Stimulated activated CD4-positive, alpha-beta T cell treated with anti-CD3 and anti-CD28 coated beads, Interleukin-1b, Interleukin-23, amount 100 ng/mL, for 24 hours (primary cell): Measurements from ENCODE around the gene ATP4A.

ENCODE experiments used
- DNase-seq, 4 experiments: peaks; one replicate each; pipeline ENCODE4 v3.0.0-alpha.2; 2020; ENCODE audit warnings: low read depth in 4 of 4, low spot score in 1 of 4

ATP4A gene

GRCh38 chr19:35565016-35565856 lies 1.8 kb upstream of the ATP4A start:
- no peak for DNase-seq

GRCh38 chr19:35562776-35563175 lies 682 bp downstream of the ATP4A start:
- no peak for DNase-seq

DNA sequence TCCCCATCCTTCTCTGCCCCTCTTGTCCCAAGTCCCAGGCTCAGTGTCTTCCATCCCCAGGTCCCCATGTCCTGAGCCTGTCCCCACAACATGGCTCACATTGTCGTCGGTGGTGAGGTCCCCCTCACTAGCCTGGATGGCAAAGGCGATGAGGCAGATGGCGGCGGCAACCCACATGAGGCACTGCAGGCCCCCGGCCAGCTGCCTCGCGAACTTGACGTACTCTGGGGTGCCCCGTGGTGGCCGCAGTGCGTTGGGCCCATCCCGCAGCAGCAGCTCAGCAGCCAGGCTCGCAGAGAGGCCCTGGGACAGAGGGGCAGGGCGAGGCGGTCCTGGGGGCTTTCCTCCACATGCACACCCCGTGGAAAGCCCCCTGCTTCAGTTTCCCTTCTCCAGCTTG lies 1.1 kb downstream of the ATP4A start:
- DNase-seq = no peak

GRCh38 chr19:35561436-35561835 lies 2.0 kb downstream of the ATP4A start:
- DNase-seq = no peak

GRCh38 chr19:35560677-35561076 lies 2.8 kb downstream of the ATP4A start:
- DNase-seq = no peak

- DNase-seq = no peak
Measured at GRCh38 chr19:35560271-35560670, 3.2 kb downstream of the ATP4A start.

DNA sequence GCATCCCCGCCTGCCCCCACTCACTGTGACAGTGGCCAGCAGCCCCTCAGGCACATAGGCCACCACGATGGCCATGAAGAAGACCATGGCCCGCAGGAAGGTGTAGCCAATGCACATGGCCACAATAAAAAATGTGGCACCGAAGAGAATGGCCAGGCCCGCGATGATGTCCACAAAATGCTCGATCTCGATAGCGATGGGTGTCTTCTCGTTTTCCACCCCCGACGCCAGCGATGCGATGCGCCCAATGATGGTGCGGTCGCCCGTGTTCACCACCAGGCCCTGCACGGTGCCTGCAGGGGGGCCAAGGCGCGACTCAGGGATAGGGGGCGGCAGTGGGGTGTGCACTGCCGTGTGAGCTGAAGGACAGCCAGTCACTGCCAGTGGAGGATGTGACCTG lies 3.7 kb downstream of the ATP4A start:
- DNase-seq = no peak

DNA sequence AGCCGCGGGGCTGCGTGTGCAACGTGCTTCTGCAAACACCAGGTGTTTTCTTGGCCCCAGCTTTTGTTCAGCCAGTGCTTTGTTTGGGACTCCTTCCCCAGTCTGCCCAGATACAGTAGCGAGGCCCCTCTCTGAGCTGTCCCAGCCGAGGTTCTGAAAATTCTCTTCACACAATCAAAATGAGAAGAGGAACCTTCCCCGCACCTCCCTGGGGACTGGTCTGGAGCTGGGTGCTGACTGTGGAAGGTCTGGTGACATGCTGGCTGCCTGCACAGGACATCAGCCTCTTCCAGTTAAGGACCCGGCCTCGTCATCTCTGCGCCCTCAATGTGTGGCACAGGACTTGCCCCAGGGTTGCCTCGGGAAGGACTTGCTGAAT lies 4.2 kb downstream of the ATP4A start:
- DNase-seq = no peak

- no peak for DNase-seq
Measured at GRCh38 chr19:35558400-35559280, 4.8 kb downstream of the ATP4A start.

DNA sequence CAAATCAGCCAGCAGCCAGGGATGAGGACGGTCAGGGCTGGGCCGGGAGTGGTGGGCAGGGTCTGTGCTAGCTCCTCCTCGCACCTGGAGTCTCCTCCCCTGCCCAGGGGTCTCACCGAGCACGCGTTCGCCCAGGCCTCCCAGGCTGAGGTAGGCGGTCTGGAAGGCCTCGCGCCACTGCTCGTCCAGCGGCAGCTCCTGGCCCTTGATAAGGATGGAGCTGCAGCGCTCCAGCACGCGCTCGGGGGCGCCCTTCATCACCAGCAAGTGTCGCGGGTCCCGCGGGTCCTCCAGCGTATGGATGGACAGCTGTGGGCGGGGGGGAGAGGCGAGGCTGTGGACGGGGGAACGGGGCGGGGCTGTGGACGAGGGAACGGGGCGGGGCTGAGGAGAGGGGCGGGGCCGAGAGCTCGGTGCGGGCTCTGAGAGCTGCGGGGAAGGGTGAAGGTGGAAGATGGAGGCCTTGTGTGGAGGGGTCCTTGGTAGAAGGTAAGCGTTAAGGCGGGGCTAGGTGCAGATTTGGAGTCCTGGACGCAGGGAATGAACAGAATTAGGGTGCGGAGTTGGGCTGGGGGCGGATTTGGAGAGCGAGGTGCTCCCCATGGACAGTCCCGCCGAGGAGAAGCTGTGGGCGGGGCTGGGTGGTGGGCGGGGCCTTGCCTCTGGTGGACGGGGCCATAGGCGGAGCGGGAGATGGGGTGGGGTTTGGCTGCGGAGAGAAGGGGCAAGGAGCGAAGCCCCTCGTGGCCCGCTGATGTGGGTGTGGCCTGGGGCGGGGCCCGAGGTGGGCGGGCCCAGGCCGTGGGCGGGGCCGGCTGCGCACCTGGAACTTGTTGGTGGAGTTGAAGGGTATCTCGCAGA lies 5.7 kb downstream of the ATP4A start:
- DNase-seq = peak; percentile 23 to 60 (median 34)

DNA sequence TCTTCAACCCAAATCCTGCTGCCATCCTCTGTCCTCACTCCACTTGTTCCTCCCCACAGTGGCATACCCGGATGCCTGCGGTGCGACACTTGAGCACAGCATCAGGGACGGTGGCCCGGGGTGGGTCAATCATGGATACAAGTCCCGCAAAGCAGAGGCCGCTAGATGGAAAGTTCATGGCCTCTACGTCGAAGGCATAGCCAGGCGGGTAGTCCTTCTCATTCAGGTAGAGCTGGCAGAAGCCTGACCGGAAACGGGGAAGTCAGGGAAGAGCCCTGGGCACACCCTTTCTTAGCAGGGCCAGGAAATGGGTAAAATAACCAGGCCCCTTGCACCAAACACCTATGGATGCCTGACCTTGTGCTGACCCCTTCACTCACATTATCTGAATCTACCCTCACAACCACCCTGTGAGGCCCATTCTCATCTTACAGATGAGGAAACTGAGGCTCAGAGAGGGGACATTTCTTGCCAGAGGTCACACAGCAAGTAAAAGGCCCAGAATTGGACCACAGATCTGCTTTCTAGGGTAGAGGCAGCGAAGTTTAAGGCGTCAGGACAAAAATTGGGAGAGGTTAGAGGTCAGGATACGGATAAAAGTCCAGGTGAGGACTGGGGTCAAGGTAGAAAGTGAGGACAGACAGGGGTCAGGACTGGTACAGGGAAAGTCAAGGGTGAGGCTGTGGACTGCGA lies 6.5 kb downstream of the ATP4A start:
- no peak for DNase-seq

DNA sequence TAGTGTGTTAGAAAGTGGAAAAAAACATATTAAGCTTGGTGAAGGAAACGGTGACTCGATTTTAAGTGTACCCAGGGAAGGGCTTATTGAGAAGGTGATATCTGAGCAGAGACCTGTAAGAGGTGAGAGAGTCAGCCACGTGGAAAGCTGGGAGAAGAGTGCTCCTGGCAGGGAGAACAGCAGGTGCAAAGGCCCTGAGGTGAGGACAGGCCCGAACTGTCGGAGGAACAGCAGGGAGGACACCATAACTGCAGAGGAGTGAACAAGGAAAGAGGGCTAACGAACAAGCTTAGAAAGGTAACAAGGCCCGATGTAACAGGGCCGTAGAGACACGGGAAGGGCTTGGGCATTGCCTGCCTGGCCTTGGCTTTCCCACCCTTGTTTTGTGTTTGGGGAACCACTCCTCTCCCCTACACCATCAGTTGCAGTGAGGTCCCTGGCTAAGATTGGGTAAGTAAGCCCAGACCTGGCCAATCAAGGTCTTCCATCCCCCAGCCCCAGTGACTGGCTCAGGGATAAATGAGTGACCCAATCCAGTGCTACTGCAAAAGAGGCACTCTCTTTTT lies 7.3 kb downstream of the ATP4A start:
- DNase-seq = no peak

DNA sequence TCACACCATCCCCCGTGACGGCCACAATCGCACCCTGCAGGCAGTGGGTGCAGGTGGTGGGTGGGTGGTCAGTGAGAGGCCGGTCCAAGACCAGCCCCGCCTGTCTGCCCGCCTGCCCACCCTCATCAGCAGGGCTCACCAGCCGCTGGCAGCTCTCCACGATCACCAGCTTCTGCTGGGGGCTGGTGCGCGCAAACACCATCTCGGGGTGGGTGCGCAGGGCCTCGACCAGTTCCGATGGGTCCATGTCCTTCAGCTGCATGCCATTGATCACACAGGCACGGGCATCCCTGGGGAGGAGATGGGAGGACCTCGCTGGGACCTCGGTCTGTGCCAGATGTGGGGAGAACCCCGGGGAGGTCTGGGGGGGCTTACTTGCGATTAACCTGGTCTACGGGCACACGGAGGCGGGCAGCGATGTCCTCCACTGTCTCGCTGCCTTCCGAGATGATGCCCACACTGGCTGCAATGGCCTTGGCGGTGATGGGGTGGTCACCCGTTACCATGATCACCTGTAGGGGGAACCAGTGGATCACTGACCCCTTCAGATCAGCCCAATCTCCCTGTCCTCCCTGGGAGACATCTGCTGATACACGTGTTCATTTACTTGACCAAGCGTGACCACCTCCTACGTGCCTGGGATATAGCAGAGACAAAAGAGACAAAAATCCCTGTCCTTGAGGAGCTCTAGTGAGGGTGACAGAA lies 8.0 kb downstream of the ATP4A start:
- no peak for DNase-seq

DNA sequence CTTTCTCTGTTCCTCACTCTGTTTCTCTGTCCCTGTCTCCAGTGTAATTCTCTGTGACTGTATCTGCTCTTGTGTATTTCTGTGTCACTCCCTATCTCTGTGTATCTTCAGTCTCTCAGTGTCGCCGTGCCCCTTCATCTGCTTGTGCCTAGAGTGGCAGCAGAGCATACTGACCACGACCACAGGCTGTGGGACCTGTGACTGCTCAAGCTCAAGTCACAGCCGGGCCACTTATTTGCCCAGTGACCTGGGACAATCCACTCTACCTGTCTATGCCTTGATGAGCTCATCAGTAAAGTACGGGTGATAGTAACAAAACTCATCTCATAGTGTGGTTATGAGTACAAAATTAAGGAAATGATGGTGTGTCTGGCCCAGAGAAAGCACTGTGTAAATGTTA lies 9.4 kb downstream of the ATP4A start:
- DNase-seq = no peak

DNA sequence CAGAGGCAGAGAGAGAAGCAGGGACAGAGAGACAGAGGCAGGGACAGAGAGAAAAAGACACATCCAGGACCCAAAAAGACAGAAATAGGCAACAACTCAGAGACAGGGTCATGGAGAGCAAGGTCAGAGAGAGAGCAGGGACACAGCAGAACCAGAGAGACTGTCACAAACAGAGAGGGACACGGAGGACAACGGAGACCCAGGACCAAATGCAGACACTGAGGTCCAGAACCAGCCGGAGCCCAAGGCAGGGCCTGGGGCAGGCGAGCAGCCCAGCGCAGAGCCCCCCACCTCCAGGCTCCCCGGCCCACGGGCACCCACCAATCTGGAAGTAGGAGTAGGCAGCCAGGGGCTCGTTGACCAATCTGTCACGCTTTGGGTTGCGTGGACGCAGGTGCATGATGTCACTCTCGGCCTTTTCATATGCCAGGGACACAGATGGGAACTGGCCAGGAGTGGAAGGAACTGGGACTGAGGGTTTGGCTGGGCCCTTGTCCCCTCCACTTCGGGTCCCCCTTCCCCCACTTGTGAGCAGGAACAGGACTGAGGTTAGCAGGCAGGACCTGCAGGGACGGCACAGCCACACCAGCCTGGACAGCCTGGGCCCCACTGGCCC lies 10.0 kb downstream of the ATP4A start:
- DNase-seq = no peak

DNA sequence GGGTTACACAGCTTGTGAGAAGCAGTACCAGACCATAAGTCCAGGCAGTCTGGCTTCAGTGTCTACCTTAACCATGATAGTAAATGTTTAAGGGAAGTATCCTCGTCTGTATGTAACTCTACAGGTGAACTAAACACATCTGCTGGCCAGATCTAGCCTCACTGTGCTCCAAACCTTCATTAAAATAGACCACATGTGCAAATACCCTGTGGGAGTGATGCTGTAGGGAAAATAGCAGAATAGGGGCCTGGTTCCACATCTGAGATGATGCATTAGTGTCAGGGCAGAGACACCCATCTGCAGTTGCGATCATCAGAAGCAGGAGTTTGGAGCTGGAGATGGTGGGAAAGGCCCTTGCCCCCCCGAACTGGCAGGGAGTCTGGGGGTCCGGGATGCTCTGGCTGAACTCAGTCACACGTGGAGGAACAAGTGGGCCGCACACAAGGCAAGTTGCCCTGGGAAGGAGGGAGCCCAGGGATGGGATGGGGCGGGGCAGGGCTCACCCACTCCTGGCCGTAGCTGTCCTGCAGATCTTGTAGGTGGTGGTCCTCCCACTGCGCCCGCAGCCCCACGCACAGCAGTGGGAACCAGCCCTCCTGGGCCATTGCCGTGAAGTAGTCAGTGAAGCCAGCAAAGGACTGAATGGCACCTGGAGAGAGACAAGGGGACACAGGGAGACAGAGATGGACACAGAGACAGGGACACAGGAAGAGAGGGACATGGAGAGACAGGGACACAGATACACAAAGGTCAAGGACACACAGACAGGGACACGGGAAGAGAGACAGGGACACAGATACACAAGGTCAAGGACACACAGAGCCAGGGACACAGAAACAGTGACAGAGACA lies 10.7 kb downstream of the ATP4A start:
- no peak for DNase-seq

- no peak for DNase-seq
Measured at GRCh38 chr19:35551091-35551810, 12.2 kb downstream of the ATP4A start.
